Stimulated activated CD4-positive, alpha-beta T cell treated with anti-CD3 and anti-CD28 coated beads, Interleukin-12 subunit alpha, Interleukin-12 subunit beta, amount 100 ng/mL, for 4 hours (primary cell): ENCODE measurements around the gene PITHD1.
A peak's percentile ranks its signal among the peaks of the same experiment; 100 is the strongest.
"Not testable (repeated sequence)": the region's sequence is repeated elsewhere in the genome, so short reads cannot be mapped to it uniquely, and the experiment has no call there.

Source experiments
- DNase-seq: peaks from one replicate; pipeline ENCODE4 v3.0.0-alpha.2; 2020

PITHD1 gene, protein sequence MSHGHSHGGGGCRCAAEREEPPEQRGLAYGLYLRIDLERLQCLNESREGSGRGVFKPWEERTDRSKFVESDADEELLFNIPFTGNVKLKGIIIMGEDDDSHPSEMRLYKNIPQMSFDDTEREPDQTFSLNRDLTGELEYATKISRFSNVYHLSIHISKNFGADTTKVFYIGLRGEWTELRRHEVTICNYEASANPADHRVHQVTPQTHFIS

DNA sequence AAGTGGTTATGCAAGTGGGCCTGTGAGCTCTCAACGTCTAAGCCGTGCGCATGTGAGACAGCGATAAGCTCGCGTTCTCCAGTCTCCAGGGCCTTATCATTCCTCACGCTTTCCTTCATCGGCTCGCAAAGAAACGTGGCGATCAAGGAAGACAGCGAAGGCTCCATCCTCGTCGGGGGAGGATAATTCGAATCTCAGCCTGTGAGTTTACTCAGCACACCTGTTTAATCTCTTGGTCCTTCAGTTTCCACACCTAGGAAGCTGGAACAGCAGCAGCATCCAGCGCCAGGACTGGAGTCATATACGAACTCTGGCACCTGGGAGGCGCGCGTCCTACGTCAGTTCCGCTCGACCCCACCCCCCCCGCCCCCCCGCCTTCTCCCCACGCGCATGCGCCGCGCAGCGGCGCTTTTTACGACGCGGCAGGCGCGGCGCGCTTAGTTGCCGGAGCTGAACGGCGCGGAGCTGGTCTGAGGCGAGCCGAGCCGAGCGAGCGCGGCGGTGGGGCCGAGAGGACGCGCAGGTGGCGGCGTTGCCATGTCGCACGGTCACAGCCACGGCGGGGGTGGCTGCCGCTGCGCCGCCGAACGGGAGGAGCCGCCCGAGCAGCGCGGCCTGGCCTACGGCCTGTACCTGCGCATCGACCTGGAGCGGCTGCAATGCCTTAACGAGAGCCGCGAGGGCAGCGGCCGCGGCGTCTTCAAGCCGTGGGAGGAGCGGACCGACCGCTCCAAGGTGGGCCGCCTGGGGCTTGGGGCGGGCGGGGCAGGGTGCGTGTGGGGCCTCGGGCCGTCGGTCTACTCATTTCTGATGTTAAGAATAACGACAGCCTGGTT is at the start of gene PITHD1:
Gene PITHD1 (plus strand): TSS at position 440 of the 836 bp plus-strand sequence. CDS start 98 bp downstream, at position 538.
- DNase-seq, result peak; percentile 70

DNA sequence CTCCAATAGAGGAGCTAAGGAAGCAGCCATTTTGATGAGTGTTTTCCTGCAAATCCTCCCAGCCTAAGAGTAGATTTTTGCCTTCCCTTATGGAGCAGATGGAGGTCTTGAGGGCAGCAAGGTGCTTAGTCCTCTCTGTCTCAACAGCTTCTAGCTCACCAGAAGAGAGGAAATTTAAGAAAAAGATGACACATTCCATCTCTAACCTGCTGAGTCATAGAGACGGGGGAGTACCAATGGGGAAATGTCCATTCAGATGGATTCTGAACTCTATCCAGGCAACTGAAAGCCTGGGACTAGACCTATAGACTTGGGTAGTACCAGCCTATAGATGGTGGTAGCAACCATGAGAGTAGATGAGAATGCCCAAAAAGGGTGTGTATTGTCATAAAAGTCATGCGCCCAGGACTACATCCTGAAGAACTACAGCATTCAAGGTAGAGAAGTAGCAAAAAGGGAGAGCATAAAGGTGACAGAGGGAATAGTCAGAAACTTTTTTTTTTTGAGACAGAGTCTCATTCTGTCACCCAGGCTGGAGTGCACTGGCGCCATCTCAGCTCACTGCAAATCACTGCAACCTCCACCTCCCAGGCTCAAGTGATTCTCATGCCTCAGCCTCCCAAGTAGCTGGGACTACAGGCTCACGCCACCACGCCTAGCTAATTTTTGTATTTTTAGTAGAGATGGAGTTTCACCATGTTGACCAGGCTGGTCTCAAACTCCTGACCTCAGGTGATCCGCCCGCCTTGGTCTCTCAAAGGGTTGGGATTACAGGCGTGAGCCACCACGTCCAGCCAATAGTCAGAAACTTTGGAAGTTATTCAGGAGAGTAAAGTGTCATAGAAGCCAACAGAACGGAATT is 45.6 kb upstream of the PITHD1 start:
- DNase-seq, result no peak

DNA sequence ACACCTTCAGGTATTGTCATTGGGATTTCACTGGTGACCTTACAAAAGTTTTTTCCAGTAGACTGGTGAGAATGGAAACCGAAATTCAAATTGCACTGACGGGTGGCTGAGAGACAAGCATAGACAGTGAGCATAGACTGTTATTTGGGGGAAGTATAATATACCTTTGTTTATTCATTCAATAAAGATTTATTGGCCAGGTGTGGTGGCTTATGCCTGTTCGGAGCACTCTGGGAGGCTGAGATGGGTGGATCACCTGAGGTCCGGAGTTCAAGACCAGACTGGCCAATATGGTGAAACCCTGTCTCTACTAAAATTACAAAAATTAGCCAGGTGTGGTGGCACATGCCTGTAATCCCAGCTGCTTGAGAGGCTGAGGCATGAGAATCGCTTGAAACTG is 44.9 kb upstream of the PITHD1 start:
- not testable (repeated sequence) for DNase-seq

DNA sequence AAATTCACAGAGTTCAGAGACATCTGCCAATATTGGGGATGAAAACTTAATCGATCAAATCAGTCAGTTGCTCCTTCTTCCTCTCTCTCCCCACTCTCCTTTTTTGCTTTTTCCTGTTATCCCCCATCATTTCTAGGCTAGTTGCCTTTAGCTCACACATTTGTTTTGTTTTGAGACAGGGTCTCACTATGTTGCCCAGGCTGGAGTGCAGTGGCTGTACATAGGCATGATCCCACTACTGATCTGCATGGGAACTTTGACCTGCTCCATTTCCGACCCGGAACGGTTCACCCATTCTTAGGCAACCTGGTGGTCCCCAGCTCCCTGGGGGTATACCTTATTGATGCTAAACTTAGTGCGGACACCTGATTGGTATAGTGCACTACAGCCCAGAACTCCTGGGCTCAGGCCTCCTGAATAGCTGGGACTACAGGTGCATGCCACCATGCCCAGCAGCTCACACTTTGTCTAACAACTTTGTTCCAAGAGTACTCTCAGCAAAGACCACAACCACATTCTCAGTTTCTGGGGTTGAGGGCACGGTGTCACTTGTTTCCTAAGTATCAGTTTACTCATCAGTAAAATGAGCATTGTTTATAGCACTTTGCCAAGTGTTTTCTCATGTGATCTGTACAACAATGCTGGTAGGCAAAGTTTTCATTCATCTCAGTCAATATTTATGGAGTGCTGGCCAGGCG is 41.6 kb upstream of the PITHD1 start:
- no peak for DNase-seq

DNA sequence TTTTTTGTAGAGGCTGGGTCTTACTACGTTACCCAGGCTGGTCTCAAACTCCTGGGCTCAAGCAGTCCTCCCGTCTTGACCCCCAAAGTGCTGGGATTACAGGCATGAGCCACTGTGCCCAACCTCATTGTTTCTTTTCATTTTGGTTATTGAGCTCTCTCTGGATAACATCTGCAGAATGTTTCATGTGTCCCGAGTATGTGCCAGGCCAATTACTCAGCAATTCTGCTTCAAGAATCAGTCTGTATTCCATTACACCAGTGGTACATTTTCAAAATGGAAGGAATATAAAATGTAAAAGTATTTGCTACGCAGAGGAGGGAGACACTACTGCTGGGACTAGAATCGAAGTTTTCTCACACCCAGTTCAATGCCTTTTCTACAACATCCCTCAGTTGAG is 36.6 kb upstream of the PITHD1 start:
- DNase-seq, result no peak

DNA sequence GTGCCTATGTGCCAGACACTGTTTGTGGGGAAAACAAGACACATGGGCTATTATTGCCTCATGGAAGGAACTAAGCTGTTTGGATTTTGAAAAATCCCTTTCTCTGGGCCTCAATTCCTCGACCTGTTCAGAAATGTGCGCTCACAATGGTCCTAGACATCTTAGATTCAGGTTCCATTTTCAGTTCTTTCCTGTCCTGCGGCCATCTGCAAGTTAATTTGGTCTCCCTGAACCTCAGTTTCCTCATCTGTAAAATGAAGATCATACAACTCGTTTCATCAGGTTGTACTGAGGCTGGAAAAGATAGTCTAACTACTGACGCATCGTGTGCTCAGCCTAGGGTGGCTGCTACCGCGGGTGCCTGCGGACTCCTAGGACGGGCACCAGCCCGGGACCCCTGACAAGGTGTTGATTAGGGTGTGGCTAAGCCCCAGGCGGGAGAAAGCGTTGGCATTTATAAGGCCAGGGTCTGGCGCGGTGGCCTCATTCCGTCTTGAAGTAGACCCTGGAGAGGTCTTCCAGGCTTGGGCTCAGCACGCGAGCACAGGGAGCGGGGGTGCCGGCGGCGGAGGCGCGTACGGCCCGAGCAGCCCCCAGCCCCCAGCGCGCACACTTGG is 35.4 kb upstream of the PITHD1 start:
- DNase-seq, result no peak

DNA sequence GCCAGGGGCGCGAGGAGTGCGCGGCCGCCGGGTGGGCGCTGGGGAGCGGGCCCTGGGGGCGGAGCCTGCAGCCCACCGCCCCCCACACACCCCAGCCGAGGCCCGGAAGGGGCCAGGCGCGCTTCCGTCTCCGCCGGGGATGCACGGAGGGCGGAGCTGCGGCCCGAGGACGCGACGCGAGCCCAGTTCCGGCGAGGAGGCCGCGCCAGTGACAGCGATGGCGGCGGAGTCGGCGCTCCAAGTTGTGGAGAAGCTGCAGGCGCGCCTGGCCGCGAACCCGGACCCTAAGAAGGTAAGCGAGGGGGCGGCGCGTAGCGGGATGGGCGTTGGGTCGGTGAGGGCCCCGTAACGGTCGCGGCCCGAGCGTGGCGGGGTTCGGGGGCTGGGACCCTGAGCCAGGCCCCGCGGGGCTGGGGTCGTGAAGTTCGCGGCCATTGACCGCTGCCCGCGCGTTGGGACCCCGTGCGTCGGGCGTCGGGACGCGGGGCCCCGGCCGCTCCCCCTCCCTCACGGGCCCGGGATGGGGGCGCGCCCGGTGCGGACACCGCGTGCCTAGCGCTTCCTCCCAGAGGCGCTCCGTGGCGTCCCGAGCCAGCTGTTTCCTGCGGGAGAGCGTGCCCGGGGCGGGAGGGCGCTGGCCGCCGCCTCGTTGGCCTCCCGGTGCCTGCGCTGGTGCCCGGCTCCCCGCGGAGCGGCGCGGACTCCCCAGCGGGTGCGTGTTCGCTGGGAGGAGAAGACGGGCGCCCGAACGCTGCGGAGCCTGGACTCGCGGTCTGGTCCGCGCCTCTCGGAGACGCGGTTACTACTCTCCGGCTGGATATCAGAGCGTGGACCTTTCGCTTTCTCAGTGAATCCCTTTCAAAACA is 34.7 kb upstream of the PITHD1 start, which contains the start of gene ELOA:
Gene ELOA (plus strand): TSS at position 185 of the 866 bp plus-strand sequence. CDS start 33 bp downstream, at position 218.
- DNase-seq, result peak; percentile 76

DNA sequence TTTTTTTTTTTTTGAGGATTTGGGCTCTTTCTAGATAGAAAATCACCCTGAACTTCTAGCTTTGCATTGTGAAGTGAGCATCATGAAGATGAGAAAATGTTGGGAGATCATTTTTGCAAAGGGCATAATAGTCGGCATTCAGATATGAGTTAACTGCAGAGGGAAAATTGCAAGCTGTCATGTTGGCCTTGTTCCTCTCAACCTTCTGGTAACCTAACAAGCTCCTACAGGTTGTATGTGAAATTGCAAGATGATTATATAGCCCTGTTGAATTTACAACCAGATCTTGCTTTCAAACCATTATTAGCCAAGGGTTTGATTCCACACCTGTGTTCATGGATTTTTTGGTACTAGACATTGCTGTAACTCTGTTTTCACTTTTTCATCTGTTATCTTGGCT is 32.7 kb upstream of the PITHD1 start:
- DNase-seq, result no peak

DNA sequence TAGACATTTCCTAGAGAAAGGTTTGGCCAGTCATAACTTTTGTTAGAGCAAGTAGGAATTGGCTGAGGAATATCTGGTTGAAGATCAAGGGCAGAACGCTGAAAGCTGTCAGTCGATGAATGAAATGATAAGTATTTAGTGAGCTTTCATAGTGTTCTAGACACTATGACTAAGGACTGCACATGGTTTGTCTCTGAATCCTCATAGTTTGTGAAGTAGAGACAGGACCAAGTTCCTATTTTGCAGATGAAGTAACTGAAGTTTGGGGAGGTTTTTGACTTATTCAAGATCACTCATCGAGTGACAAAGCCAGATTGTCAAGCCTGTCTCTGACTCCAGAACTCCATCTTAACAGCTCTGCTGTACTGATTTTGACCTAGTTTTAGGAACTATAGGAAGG is 30.2 kb upstream of the PITHD1 start:
- no peak for DNase-seq

DNA sequence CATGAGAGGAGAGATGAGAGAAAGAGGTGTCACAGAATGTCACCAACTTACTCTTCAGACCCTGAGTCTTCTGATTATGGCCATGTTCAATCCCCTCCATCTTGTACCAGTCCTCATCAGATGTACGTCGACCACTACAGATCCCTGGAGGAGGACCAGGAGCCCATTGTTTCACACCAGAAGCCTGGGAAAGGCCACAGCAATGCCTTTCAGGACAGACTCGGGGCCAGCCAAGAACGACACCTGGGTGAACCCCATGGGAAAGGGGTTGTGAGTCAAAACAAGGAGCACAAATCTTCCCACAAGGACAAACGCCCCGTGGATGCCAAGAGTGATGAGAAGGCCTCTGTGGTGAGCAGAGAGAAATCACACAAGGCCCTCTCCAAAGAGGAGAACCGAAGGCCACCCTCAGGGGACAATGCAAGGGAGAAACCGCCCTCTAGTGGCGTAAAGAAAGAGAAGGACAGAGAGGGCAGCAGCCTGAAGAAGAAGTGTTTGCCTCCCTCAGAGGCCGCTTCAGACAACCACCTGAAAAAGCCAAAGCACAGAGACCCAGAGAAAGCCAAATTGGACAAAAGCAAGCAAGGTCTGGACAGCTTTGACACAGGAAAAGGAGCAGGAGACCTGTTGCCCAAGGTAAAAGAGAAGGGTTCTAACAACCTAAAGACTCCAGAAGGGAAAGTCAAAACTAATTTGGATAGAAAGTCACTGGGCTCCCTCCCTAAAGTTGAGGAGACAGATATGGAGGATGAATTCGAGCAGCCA is 27.0 kb upstream of the PITHD1 start:
- peak; percentile 8 for DNase-seq

DNA sequence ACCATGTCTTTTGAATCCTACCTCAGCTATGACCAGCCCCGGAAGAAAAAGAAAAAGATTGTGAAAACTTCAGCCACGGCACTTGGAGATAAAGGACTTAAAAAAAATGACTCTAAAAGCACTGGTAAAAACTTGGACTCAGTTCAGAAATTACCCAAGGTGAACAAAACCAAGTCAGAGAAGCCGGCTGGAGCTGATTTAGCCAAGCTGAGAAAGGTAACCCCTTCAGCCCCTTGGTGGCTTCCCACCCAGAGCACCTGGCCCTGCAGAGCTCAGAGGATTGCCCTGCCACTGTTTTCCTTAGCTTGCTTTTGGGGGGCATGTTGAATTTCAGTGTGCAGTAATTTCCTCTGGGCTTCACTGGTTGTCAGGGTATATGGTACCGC is 26.4 kb upstream of the PITHD1 start:
- no peak for DNase-seq

DNA sequence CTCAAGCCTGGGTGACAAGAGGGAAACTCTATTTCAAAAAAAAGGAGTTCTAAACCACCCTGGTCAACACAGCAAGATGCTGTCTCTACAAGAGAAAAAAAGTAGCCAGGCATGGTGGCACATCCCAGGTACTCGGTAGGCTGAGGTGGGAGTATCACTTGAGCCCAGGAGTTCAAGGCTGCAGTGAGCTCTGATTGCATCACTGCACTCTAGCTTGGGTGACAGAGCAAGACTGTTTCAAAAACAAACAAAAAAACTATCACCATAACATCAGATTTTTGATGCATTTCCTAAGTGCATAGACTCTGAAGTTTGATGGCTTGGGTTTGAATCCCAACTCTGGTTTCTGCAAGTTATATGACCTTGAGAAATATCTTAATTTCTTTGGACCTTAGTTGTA is 25.3 kb upstream of the PITHD1 start:
- no peak for DNase-seq

DNA sequence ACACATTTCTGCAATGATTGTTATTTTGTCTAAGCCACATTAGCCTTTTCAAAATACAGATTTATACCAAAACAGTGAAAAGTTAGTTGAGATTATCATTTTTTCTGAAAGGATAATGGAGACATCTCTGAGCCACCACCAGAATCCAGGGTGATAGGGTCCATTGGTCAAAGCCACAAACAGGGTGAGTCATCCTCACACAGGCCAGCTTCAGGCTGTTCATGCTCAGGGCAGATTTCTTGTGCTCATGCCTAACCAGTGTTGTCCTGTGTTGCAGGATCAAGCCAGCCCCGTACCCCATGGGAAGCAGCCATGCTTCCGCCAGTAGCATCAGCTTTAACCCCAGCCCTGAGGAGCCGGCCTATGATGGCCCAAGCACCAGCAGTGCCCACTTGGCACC is 21.5 kb upstream of the PITHD1 start:
- no peak for DNase-seq

DNA sequence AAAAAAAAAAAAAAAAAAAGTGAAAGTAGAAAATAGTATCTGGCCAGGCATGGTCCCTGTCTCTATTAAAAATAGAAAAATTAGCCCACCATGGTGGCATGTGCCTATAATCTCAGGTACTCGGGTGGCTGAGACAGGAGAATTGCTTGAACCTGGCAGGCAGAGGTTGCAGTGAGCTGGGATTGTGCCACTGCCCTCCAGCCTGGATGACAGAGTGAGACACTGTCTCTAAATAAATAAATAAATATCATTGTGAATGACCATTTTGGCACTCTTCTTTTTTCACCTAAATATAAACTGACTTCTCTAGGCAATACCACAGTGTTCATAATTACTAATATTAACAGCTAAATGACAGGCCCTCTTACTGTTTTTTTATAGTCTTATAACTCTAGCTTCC is 20.4 kb upstream of the PITHD1 start:
- DNase-seq, result no peak

DNA sequence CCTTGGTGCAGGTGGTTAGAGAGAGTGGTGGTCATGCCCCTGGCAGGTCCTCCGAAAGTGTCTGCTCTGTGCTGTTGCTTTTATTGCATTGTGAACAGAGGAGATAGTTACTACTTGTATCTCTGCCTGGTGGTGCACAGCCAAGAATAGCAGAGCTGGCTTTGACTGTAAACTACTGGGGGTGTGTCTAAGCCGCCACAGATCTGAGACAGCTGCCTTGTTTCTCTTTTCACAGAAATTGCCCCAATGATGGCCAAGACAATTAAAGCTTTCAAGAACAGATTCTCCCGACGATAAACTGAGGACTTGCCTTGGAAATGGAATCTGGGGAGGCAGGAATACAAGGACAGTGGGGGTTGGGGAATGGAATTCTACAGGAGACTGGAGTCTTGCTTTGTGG is 18.9 kb upstream of the PITHD1 start:
- DNase-seq, result no peak

DNA sequence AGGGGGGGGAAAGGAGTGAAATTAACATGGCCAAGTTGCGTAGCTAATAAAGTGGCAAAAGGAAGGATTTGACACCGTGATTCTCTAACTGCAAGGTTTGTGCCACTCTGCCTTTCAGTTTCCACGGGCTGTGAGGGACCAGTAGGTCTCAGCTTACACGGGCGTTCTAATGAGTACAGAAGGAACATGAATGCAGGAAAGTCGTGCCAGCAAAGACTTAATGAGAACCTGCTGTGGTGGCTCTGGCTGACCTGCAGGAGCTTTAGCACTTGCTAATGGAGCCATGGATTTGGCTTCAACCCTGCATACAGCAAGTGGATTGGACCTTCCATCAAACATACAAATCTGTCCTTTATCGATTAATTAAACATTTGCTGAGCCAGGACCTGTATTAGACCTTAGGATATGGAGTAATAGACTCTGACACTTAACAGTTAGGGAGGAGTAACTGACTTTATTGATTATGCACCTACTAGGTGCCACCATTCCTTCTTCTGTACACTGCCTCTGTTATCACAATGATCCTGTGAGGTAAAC is 15.1 kb upstream of the PITHD1 start:
- no peak for DNase-seq

DNA sequence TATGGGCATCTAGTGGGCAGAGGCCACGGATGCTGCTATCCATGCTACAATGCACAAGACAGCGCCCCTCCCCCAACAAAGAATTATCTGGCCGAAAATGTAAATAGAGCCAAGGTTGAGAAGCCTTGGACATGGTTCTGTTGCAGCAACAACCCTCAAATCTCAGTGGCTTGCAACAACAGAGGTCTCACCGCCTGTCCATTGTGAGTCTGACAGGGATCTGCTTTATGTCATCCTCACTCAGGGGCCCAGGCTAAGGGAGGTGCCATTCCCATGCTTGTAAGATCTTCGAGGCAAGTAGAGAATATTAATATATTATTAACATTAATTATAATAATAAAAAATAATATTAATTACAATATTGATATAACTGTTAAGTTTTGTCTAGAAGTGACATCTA is 9.5 kb upstream of the PITHD1 start:
- DNase-seq, result no peak

DNA sequence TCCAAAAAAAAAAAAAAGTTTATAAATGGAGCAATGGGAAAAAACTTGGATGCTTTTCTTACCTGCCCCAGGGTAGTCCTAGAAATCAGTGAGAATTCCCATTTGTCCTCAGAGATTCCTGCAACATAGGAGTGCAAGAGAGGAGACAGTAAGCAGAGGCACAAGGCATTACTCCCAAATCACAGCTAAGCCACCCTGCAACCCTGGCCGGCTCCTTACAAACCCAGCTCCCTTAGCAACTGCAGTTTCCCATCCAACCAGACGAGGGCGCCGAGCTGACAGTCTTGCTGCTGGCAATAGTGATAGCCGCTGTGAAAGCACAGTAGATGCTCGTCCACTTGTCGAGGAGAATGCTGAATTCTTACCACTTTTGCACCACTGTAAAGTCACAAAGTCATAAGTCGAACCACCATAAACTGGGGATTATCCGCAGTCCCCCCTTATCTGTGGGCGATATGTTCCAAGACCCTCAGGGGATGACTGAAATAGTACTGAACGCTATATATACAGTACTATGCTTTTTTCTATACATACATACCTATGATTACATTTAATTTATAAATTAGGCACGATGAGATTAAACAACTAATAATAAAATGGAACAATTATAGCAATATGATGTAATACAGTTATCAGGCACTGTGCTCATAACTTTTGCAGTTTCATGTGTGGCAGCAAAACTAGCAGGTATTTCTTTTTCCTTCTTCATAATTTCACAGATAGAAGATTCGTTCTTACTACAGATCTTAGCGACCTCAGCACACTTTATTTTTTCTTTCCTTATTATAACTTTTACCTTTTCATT is 6.0 kb upstream of the PITHD1 start:
- peak; percentile 87 for DNase-seq

DNA sequence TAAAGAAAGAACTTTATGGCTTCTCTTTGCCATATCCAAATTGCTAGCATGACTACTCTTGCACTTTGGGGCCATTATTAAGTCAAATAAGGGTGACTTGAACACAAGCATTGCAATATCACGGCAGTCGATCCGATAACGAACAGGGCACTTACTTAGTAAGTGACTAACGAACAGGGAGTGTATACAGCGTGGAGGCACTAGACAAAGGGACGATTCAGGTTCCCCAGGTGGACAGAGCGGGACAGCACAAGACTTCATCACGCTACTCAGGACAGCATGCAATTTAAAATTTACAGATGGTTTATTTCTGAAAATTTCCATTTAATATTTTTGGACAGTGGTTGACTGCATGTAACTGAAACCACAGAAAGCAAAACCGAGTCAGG is 5.4 kb upstream of the PITHD1 start:
- DNase-seq, result no peak
